Measurements from ENCODE around the gene INTS14.
"Not testable (repeated sequence)": the region's sequence is repeated elsewhere in the genome, so short reads cannot be mapped to it uniquely, and the experiment has no call there.

Gene INTS14

DNA sequence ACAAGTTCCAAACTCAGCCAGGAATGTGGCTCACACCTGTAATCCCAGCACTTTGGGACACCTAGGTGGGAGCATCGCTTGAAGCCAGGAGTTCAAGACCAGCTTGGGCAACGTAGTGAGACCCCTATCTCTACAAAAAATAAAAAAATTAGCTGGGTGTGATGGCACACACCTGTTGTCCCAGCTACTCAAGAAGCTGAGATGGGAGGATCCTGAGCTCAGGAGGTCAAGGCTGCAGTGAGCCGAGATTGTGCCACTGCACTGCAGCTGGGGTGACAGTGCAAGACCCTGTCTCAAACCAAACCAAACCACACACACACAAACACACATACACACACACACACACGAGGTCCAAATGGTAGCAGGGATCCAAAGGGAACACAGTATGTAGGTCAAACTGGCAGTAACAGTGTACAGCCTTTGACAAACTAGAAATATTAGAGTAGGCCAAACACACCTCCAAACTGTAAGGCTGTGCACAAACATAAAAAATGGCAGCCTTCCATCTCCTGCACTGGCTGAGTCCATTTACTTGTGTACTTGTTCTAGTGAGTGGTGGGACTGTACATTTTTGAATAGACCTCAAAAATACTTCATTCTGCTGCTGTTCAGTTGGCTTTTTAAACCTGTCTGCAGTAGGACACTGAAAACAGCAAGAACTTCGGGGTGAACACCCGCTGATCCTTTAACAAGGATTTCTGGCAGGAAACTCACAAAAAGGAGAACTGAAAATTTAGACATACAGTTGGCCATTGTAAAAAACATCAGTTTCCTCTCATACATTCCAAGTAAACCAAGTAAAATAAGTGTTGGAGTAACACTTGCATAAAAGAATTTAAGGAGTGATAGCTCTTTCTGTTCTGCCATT, 33.6 kb downstream of the INTS14 start:
- DNase-seq = no peak

DNA sequence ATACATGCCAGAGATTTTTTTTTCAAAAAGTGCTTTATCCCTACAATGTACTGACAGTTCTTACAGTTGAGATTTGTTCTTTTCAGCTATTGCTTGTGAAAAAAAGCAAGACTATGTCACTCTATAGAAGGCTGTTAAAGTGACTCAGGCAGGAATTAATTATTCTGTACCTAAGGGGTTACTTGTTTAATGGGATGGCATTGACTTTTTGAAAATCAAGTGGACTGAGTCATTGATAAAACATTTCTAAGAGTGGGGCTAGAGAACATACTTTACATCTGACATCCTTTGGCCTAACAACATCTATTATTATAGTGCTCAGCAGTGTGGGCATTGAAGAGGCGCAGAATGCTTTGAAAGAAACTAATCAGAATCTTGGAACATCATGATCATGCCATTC, 34.3 kb downstream of the INTS14 start:
- peak; percentile 73 for DNase-seq

DNA sequence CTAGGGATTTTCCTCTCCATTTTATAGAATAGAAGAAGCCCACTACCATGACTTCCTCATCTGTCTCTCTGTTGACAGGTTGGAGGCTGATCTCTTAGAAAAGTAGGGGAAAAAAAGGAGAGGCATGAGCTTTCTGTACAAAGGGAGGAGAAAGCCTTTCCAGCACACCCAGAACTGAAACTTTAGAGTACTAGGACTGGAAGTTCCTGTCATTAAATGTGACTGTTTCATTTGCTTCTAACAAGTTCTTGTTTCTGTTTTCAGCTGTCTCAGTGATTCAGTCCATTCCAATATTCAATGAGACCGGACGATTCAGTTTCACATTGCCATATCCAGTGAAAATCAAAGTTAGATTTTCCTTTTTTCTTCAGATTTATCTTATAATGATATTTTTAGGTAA, 39.0 kb downstream of the INTS14 start:
- no peak for DNase-seq

DNA sequence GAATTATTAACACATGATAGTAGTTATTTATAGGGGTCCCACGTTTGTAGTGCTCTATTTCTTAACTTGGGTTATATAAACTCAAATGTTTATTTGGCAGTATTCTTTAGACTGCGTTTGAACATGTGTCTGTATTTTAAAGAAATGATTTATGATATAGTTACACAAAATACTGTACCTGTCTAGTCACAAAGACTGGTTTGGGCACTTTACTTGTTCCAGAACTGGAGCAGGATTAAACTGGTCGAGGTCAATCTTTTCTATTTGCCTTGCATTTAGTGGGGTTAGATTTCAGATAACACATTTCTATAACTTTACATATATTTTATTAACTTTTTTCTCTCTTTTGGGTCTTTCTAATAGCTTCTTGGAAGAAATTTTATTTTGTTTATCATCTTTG, 41.2 kb downstream of the INTS14 start:
- no peak for DNase-seq

DNA sequence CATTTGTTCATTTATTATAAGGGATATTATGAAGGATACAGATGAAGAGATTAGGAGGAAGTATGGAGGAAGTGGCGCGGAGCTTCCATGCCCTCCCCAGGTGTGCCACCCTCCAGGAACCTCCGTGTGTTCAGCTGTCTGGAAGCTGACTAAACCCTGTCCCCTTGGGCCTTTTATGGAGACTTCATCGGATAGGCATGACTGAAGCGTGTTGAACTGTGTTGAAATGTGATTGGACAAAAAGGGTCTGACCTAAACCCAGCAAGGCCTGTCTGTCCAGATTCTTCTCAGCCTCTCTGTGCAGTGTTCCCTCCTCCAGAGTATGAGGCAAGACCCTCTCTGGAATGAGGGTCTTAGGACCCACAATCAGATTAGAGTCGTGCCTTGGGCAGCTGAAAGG, 49.0 kb downstream of the INTS14 start:
- no peak for DNase-seq

DNA sequence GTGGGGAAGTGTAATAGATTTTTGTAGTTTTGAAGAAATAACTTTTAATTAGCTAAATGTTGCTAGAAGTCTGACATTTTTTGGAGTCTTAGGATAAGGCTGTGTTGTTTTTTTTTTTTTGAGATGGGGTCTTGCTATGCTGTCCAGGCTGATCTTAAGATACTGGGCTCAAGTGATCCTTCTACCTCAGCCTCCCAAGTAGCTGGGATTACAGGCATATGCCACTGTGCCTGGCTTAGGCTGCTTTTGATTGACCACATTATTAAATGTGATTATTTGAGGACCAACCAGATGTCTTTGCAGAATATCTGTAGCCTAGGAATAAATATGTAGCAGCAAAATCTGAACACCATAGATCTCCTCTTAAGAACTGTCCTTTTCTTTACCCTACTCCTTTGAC, 51.0 kb downstream of the INTS14 start:
- DNase-seq = no peak

DNA sequence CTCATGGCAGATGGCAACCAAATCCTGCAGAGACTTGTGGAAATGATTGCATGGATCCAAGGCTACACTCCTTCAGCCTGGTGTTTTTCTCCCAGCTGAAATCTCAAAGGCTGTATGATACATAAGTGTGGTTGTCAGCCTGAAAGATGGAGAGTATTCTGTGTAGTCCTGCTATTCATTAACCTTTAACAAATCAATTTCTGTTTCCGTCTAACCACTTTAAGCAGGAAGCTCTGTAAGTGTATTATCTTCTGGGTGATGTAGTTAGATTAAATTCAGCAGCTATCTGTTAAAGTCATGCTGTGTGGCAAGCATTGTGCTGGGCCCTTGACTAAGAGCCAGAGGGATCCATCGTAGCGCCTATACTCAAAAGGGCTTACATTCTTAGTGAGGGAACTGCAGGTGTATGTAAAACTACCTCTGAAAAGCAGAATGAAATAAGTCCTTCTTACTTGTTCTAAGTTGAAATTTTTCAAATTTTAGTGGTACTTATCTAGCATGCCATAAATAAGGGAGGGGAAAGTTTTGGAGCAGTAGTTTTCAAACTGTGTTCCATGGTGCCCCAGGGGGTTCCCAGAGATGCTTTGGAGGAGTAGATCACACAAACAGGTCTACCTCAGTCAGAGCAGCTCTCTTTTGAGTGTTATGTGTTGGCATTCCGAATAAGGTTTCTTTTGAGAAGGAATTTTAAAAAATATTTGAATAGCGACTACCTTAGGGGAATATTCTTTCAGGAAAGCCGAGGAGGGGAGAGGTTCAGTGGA, 51.8 kb downstream of the INTS14 start:
- no peak for DNase-seq

DNA sequence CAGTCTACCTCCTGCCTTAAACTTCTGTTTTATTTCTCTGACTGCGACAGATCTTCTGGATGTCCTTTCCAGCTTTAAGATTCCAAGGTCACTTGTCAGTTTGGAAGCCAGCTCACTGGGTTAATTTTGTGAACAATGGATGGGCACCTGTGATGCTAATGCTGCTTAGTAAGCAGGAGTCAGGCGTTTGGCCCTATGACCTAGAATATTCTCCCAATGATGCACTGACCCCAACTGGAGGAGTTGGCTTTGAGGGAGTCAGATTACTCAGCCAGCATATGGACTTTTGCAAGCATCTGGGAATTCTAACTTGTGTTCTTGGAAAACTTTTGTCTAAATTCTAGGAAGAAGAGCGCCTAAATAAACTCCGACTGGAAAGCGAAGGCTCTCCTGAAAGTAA, 52.6 kb downstream of the INTS14 start:
- DNase-seq = peak; percentile 29

DNA sequence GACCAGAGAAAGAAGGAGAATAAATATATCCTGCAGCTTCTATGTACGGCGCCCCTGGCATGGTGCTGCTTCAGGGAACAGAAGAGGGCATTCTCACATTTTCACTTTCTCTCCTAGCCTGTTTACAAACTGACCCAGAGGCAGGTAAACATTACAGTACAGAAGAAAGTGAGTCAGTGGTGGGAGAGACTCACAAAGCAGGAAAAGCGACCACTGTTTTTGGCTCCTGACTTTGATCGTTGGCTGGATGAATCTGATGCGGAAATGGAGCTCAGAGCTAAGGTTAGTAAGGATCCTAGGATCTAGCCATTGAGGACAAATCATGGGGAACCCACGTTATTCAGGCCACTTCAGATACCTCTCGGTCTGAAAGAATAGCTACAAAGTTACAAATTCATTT, 54.3 kb downstream of the INTS14 start:
- no peak for DNase-seq

DNA sequence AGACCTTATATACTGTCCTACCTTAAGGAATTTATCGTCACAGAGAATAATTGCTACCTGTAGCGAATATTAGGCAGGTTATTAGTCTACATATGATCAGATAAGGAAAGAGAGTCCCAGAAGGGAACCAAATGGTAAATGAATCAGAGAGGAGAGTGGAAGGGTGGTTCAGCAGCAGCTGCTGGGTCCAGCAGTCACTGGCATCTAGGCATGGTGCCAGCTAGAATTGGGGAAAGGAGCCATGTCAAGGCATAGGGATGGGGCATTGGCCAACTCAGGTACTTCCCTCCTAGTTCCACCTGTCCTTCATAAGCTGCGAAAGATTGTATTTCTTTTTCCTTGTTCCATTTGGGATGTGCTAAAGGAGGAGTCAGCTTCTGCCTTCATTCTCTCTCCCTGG, 57.2 kb downstream of the INTS14 start:
- no peak for DNase-seq

DNA sequence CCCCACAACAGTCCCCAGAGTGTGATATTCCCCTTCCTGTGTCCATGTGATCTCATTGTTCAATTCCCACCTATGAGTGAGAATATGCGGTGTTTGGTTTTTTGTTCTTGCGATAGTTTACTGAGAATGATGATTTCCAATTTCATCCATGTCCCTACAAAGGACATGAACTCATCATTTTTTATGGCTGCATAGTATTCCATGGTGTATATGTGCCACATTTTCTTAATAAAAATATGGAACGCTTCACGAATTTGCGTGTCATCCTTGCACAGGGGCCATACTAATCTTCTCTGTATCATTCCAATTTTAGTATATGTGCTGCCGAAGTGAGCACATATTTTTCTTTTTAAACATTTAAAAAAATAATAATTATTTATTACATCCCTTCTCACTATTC, 58.1 kb downstream of the INTS14 start:
- not testable (repeated sequence) for DNase-seq

DNA sequence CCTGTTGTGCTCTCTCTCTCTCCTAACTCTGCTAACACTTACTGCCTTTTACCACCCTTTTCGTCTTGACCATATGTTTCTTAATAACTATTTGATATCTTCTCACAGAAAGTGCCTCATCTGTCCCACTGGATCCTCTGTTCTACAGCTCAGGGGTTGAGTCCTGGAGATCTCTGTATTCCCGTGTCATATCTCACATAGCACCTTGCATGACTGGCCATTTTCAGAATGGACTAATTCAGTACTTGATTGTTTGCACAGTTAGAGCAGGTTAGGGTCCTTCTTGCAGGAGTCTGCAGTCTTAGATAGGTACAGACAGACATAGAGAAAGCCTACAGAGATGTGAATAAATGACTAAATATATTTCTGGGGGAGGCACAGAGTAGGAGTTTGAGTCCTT, 59.7 kb downstream of the INTS14 start:
- no peak for DNase-seq

DNA sequence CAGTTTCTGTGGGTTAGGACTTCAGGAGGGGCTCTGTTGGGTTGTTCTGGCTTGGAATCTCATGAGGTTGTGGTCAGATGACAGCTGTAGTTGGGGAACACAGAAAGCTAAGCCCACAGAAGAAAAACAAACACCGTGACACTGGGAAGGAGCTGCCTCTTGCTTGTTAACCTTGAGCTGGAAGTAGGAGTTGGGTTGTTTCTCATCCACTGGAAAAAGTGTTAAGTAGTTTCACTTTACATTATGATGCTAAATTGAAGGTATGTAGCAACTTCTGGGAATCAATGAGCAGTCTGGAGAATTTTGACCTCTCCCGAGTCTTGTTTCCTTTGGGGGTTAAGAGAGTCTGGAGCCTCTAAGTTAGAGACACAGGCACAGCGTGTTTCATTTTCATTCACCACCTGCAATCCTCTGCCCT, 60.2 kb downstream of the INTS14 start:
- peak; percentile 15 for DNase-seq

DNA sequence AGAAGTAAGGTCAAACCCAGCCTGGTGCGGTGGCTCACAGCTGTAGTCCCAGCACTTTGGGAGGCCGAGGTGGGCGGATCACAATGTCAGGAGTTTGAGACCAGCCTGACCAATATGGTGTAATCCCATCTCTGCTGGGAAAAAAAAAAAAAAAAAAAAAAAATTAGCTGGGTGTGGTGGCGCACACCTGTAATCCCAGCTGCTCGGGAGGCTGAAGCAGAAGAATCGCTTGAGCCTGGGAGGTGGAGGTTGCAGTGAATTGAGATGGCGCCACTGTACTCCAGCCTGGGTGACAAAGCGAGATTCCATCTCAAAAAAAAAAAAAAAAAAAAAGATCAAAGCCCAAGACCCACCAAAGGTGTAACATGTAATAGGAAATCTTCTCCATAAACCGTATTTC, 61.6 kb downstream of the INTS14 start:
- DNase-seq = not testable (repeated sequence)

DNA sequence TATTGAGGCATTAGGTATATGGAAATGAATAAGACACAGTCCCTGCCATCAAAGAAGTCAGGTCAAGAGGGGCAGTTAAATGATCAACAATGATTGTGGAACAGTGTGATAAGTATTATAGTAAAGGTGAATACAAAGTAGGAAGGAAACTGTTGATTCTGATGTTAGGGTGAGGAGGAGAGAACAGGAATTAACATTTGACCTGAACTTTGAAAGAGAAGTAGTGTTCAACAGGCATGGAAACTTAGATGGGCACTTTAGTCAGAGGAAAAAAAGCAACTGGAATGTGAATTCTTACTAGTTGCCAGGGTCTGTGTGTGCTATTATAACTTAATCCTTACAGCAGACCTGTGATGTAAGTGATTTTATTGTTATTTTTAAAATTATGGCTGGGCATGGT, 63.1 kb downstream of the INTS14 start:
- DNase-seq = no peak

DNA sequence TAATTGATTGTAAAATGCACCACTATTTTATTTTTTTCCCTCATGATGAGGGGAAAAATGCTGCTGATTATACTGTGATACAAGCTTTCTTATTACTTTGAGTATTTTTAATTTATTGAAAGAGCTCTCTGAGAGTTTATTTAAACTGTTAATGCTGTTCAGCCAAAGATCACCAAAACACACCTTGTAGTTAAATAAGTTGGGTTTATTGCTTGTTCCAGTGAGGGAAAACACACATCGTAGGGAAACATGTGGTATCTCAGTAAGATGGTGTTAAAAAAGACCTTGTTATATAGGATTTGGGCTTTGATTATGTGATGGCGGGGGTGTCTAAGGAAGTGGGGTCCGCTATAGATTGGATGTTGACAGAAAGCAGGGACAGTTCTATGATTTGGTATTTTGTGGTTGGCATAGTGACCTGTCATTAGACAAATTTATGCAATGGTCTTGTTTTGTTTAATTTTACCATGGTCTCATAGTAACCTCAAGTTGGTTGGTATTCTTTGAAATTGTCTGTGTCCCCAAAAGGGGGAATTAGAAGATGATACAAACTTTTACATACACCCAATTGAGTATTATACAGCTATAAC, 69.6 kb downstream of the INTS14 start:
- no peak for DNase-seq

DNA sequence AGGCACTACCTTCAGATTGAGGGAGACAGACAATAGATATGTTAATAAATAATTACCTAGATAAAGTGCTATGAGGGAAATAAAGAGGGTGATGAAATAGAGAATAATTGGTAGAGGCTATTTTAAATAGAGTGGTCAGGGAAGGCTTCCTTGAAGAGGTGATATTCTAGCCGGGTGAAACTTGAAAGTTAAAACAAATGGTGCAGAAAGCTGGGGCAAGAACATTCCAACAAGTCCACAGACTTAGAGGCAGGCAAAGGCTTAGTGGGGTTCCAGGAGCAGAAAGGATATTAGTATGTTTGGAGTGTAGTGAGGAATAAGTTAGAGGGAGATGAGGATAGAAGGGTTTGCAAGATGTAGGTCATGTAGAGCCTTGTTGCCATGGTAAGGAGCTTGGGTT, 70.6 kb downstream of the INTS14 start:
- no peak for DNase-seq

DNA sequence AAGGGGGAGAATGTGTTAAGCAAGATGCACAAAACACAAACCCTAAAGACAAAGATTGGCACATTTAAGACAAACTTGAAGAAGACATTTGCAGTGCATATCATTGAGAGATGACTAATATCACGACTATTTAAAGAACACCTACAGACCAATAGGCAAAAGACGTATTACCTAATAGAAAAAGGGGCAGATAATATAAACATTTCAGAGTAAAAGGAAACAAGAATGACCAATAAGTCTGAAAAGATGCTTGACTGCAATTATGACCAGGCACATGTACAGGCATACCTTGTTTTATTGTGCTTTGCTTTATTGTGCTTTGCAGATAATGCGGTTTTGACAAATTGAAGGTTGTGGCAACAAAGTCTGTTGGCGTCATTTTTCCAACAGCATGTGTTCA, 75.7 kb downstream of the INTS14 start:
- no peak for DNase-seq

DNA sequence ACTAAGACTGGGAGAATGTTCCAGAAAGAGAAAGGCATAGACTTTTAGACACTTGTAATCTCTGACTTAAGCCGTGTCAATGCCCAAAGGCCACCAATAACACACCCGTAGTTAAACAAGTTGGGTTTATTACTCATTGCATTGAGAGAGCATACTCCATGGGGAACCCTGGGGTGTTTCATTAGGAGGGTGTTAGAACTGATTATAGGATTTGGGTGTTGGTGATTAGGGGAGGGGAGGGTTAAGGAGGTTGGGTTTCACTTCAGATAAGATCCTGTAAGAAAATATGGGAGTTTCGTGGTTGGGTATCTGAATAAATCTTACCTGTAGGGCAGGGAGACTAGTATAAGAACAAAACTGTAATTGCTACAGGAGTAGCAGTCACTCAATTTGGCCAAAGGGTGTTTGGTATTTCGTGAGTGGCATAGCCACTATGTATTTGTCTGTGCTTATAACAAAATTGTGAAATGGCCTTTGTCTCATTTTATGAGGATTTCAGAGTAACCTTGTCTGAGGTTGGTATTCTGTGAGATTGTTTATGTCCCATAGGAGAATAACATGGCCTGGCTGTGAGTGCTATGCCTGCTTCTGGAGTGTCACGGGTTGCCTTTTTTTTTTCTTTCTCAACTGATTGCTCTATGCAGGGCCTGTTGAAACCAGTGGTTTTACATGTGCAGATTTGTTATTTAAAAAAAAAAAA, 77.7 kb downstream of the INTS14 start:
- DNase-seq = no peak

DNA sequence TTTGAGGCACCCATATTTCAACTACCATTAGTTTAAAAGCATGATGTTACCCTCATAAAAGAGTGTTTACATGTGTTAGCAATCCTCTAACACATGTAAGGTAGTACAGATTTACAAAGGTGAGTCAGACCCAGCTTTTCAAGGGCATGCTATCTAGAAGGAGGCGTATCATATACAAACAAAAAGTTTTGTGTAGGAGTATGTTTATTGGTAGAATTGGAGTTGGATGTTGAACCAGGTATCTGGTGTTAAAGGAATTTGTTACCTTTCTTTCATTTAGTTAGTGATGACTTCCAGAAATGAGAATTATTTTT, 78.2 kb downstream of the INTS14 start:
- DNase-seq = peak; percentile 6

DNA sequence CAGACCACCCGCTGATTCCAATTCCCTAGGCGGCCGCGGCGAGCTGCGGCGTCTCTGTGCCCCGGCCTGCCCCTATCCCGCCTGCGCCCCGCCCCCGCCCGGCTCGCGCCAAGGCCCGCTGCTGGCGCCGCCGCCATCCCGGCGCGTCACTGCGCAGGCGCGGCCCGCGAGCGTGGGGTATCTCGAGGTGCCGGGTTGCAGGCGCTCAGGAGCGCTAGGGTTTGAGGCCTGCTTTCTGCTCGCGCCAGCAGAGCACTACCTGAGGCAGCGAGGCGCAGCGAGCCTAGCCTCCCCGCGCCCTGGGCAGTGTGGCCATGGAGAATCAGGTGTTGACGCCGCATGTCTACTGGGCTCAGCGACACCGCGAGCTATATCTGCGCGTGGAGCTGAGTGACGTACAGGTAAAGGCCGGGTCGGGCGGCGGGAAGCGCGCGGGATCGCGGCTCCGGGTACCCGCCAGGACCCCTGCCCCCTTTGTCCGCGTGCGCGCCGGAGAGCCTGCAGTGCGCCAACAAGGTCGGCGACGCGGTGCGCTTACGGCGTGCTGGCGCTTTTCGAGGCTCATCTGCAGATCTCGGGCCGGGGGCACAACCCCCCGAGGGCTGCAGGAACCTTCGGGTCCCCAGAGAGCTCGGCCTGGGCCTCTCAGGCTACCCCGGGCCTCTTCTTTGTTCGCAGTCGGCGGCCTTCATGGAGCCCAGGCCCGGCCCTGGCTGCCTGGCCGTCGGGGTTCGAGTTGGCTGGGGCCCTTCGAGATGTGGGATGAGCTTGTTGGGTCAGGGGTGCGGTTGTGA, 80.4 kb downstream of the INTS14 start, which contains the start of gene HACD3:
Gene HACD3, plus strand, starts transcription at position 146 of the 794 bp plus-strand sequence. Its CDS starts 169 bp downstream, at position 315.
- peak; percentile 59 for DNase-seq

DNA sequence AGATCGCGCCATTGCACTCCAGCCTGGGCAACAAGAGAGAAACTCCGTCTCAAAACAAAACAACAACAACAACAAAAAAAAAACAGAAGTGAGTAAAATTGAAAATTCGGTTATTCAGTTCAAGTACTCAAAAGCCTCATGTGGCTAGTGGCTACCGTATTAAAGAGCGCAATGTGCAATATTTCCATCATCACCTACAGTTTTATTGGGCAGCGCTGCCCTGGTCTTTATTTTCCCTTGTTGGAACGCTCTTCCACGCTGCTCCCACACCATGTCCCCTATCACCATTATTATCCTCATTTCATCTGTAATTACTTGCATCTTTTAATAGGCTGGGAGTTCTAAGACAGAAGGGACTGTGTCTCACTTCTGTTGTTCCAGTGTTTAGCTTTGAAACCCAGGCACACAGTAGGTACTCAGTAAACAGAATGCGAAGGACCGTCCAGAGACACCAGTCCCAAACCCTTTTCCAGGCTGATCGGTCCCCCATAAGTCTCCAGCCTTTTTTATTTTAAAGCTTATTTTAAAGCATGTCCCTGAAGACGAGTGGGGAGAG, 81.1 kb downstream of the INTS14 start:
- DNase-seq = no peak
